ENCODE measurements around the gene BMAL1.

DNA sequence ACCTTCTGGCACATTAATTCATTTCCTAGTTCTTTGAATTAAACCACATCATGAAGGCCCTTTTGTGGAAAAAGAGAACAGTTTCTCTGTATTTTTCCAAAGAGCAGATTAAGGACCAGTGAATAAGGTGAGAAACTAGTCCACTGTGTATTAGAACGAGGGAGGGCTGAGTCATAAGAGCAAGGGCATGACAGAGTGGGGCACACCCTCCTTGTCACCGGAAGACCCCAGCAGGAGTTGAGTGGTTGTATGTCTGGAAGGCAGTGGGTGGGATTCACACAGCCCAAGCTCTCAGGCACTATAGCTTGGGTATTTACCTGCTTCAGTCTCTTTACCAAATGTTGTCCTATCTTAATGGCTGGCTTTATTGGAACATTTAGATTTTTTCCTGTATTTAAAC lies 86.8 kb downstream of the BMAL1 start:
- no peak for TF ChIP-seq CTCF (IDR thresholded peaks at IDR 0.05)
- no peak for TF ChIP-seq POLR2A (IDR thresholded peaks at IDR 0.05)

Data from thyroid gland (tissue), 4 donors.